ENCODE results near the gene PSMA8. TPM values are rescaled to one million over a fixed set of nuclear protein-coding genes. Genes with fewer than 3 reads are reported as not detected.

The PSMA8 gene
- total and polyA plus RNA-seq, 2 of the 8 experiments (the other 6 are each of a cell fraction or from before 2014, with no cell fraction given), result not detected

DNA sequence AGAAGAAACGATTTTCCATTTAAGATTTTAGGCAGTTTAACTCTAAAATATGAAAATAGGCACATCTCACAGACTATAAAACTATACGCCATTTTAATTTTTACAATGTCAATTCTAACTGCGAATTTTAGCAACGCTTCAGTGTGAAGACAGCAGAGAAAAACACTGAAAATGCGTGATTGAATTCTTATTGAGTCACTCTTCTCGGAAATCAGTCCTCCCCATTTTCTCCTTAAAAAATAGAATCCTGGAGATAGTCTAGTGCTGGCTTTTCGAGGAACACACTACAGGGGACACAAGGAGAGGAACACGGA lies 92.2 kb downstream of the PSMA8 start:
- Histone ChIP-seq H2AFZ (ENCODE audit: low read length) (no peak overlapping the region), H3K4me3 (ENCODE audit: extremely low read depth in 1 of 4, insufficient read depth in 2 of 4, low read depth in 3 of 4, low read length in 4 of 4) (peak overlapping the region; percentile 64 to 92 (median 88); a peak in 7 of 8 replicates), H4K5ac (ENCODE audit: insufficient read length, low read depth, low read length) (no peak overlapping the region), H3K9ac (replicated peaks in 1 of 4; ENCODE audit: extremely low read depth in 1 of 4, low read depth in 3 of 4, low read length in 3 of 4) (peak overlapping the region in 1 of 4 experiments; percentile 83; a peak in 1 of 7 replicates), H2BK15ac (ENCODE audit: low read length) (no peak overlapping the region), H3K9me3 (ENCODE audit: insufficient read depth in 2 of 2, low read depth in 1 of 2, low read length in 1 of 2) (no peaks in the 10 kb centered on the region), H3K56ac (replicated peaks; ENCODE audit: insufficient read length, low read depth, low read length) (no peak overlapping the region), H4K8ac (ENCODE audit: extremely low read depth, insufficient read depth, low read length) (no peak overlapping the region), H4K20me1 (replicated peaks in 1 of 2; ENCODE audit: control insufficient read depth in 1 of 2, insufficient read depth in 2 of 2, low read length in 2 of 2) (no peaks in the 10 kb centered on the region), H4K91ac (replicated peaks; ENCODE audit: insufficient read length, low read length) (no peak overlapping the region), H3K18ac (ENCODE audit: extremely low read depth, low read length) (no peak overlapping the region), H3K79me2 (ENCODE audit: control insufficient read depth in 1 of 2, insufficient read depth in 2 of 2, low read length in 2 of 2) (peaks cover 8 to 40% of the 10 kb centered on the region in 2 experiments; a peak in 3 of 4 replicates), H2BK120ac (replicated peaks; ENCODE audit: low read depth, low read length) (no peak overlapping the region), H3K27ac (ENCODE audit: low read depth, low read length) (no peak overlapping the region), H3K23me2 (ENCODE audit: low read depth, low read length) (peaks cover 2% of the 10 kb centered on the region; the same call in 1 of the 2 replicates), H3K4me2 (ENCODE audit: insufficient read depth in 1 of 2, low read depth in 2 of 2, low read length in 2 of 2) (peak overlapping the region; percentile 70 to 91), H2AK5ac (ENCODE audit: low read depth, low read length) (no peak overlapping the region), H3K23ac (ENCODE audit: insufficient read length) (no peak overlapping the region), H2BK20ac (ENCODE audit: low read length) (no peak overlapping the region), H2BK5ac (ENCODE audit: low read depth, low read length) (no peak overlapping the region), H3K79me1 (ENCODE audit: low read depth, low read length) (no peaks in the 10 kb centered on the region; the same call in 1 of the 2 replicates), H3K14ac (ENCODE audit: insufficient read length) (no peak overlapping the region), H3K4me1 (replicated peaks in 1 of 4; ENCODE audit: control insufficient read depth in 3 of 4, insufficient read depth in 4 of 4, low read length in 3 of 4) (peaks cover 0 to 12% (median 7%) of the 10 kb centered on the region in 4 experiments; a peak in 4 of 7 replicates), H3K4ac (replicated peaks; ENCODE audit: insufficient read length, low read depth, low read length) (no peak overlapping the region), H3K36me3 (ENCODE audit: control insufficient read depth in 2 of 4, insufficient read depth in 4 of 4, low read length in 3 of 4) (no peaks in the 10 kb centered on the region), H2BK12ac (ENCODE audit: low read depth, low read length) (no peak overlapping the region), H3K27me3 (replicated peaks in 1 of 4; ENCODE audit: control insufficient read depth in 3 of 4, extremely low read depth in 1 of 4, insufficient read depth in 3 of 4, low read length in 3 of 4) (no peaks in the 10 kb centered on the region)
- FAIRE-seq (no peak), DNase-seq (ENCODE audit: low read depth in 1 of 2, low spot score in 2 of 2) (no peak)
- ChIA-PET CTCF (ENCODE audit: partially characterized antibody) (no interaction called here), POLR2A (ENCODE audit: partially characterized antibody) (interaction anchor here (0.6 to 2.0 kb wide), 6 partner anchors 8 to 134 kb away, joined by 3 to 5 read pairs (median 4); no protein-coding TSS in a partner anchor)
- TF ChIP-seq CBX5 (IDR thresholded peaks at IDR 0.05; ENCODE audit: low read depth, low read length), result no peak
- TF ChIP-seq, protein P1, sequence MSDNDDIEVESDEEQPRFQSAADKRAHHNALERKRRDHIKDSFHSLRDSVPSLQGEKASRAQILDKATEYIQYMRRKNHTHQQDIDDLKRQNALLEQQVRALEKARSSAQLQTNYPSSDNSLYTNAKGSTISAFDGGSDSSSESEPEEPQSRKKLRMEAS (IDR thresholded peaks at IDR 0.05), result no peak
- TF ChIP-seq CBX8 (IDR thresholded peaks at IDR 0.05; ENCODE audit: borderline replicate concordance, low read depth, low read length), result no peak
- no peak for TF ChIP-seq TCF12 (IDR thresholded peaks at IDR 0.05; ENCODE audit: low read depth, low read length)
- no peak for TF ChIP-seq EGR1 (IDR thresholded peaks at IDR 0.05; ENCODE audit: borderline replicate concordance, low read depth, low read length)
- no peak for TF ChIP-seq CEBPB (IDR thresholded peaks at IDR 0.05; ENCODE audit: low read depth, low read length)
- TF ChIP-seq SIRT6 (IDR thresholded peaks at IDR 0.05; ENCODE audit: low read length), result no peak
- TF ChIP-seq GABPA (IDR thresholded peaks at IDR 0.05; ENCODE audit: borderline replicate concordance, insufficient read depth, low read length), result no peak
- 35% methylated on average over 8 of the region's 8 CpGs; no CpG with 5 or more reads in 1 of the 2 experiments for WGBS, 2 experiments (ENCODE audit: extremely low coverage in 1 of 2, insufficient coverage in 1 of 2, insufficient read length in 1 of 2, insufficient replicate concordance in 2 of 2, low coverage in 1 of 2, low lambda C conversion rate in 2 of 2, missing lambda C conversion rate in 1 of 2)

Measured in H1 (cell line).